Astrocyte (in vitro differentiated cells and primary cell): Measurements from ENCODE around the gene SND1. TPM values are rescaled to one million over a fixed set of nuclear protein-coding genes. Genes with fewer than 3 reads are reported as not detected.
A peak's percentile ranks its signal among the peaks of the same experiment; 100 is the strongest.

ENCODE experiments used
- DNase-seq: peaks from one replicate; pipeline ENCODE4 v3.0.0-alpha.2; 2010; ENCODE audit warnings: low read depth
- FAIRE-seq: peaks from 2 replicates; lab custom pipeline; 2011; peaks lifted over from hg19 to GRCh38; lab: Jason Lieb, UNC
- H2AFZ ChIP-seq: 2 replicates; pipeline ENCODE4 v1.6.0; 2012; ENCODE audit warnings: low read depth, low read length, inconsistent platforms
- H3K27ac ChIP-seq: 2 replicates; pipeline ENCODE4 v1.5.1; 2011; ENCODE audit warnings: low read depth, low read length, inconsistent platforms
- H3K27me3 ChIP-seq: 2 replicates; pipeline ENCODE4 v1.6.0; 2011; ENCODE audit warnings: low read length, inconsistent platforms; ENCODE audit not compliant: insufficient read depth
- H3K36me3 ChIP-seq: 2 replicates; pipeline ENCODE4 v1.5.1; 2011; ENCODE audit warnings: low read length, inconsistent platforms; ENCODE audit not compliant: insufficient read depth
- H3K4me1 ChIP-seq: 2 replicates; pipeline ENCODE4 v1.5.1; 2011; ENCODE audit warnings: low read length, inconsistent platforms; ENCODE audit not compliant: insufficient read depth
- H3K4me2 ChIP-seq: 2 replicates; pipeline ENCODE4 v1.6.0; 2012; ENCODE audit warnings: low read length, inconsistent platforms
- H3K4me3 ChIP-seq: 2 replicates; pipeline ENCODE4 v1.5.1; 2011; ENCODE audit warnings: low read depth, mild to moderate bottlenecking, low read length, inconsistent platforms; ENCODE audit not compliant: insufficient read depth
- H3K79me2 ChIP-seq: 2 replicates; pipeline ENCODE4 v1.6.0; 2012; ENCODE audit warnings: mild to moderate bottlenecking, low read length, inconsistent platforms; ENCODE audit not compliant: insufficient read depth
- H3K9ac ChIP-seq: 2 replicates; pipeline ENCODE4 v1.6.0; 2012; ENCODE audit warnings: mild to moderate bottlenecking, low read length, inconsistent platforms
- H3K9me3 ChIP-seq: 2 replicates; pipeline ENCODE4 v1.5.1; 2012; ENCODE audit warnings: low read depth, mild to moderate bottlenecking, low read length, inconsistent platforms; ENCODE audit not compliant: insufficient read depth
- H4K20me1 ChIP-seq: 2 replicates; pipeline ENCODE4 v1.6.0; 2012; ENCODE audit warnings: low read length, inconsistent platforms; ENCODE audit not compliant: insufficient read depth
- H3K27ac Mint-ChIP-seq: one replicate; pipeline ENCODE4 v1.8.0; 2021; ENCODE audit warnings: mild to moderate bottlenecking, mixed read lengths; ENCODE audit not compliant: unreplicated experiment
- H3K27me3 Mint-ChIP-seq: one replicate; pipeline ENCODE4 v1.8.0; 2021; ENCODE audit warnings: low read depth, mixed read lengths; ENCODE audit not compliant: unreplicated experiment
- H3K36me3 Mint-ChIP-seq: one replicate; pipeline ENCODE4 v1.8.0; 2021; ENCODE audit warnings: low read depth, mixed read lengths; ENCODE audit not compliant: unreplicated experiment
- H3K4me1 Mint-ChIP-seq: one replicate; pipeline ENCODE4 v1.8.0; 2021; ENCODE audit warnings: low read depth, mixed read lengths; ENCODE audit not compliant: unreplicated experiment
- H3K4me3 Mint-ChIP-seq: one replicate; pipeline ENCODE4 v1.8.0; 2021; ENCODE audit warnings: mild to moderate bottlenecking, moderate library complexity, mixed read lengths; ENCODE audit not compliant: unreplicated experiment
- H3K9me3 Mint-ChIP-seq: one replicate; pipeline ENCODE4 v1.8.0; 2021; ENCODE audit warnings: mild to moderate bottlenecking, mixed read lengths; ENCODE audit not compliant: unreplicated experiment
- CTCF ChIP-seq: IDR thresholded peaks from 2 replicates; pipeline ENCODE4 v1.5.1; 2011; ENCODE audit warnings: low read depth, mild to moderate bottlenecking, inconsistent platforms, low read length, moderate library complexity; ENCODE audit not compliant: insufficient read depth
- EZH2 ChIP-seq: IDR thresholded peaks from 2 replicates; pipeline ENCODE4 v1.6.1; 2012; ENCODE audit warnings: mild to moderate bottlenecking, low read length, inconsistent platforms; ENCODE audit not compliant: insufficient read depth
- total RNA-seq: library from RNA; stranded (reverse); gene quantifications from 2 replicates; pipeline ENCODE4 v1.2.1, GENCODE V29; 2021

Gene SND1
- total RNA-seq, 1 donor from 2014 or later, result 267 TPM

DNA sequence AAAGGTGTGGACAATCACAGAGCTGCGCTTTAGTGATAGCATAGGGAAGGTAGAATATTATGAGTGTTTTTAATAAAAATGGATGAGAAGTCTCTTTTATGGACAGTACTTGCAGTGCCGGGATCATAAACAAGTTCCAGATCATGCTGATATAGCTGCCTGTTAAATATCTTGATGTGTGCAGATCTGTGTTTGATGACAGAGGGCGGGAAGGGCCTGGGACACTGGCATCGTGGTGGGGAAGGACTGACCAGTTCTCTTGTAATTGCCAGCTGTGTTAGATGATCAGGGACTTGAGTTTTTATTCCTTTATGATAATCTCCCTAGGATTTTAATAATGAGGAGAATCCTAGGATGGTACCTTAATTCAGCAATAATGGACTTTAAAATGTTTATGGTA is 14.6 kb downstream of the SND1 start:
- H3K79me2 ChIP-seq, result peaks cover 100% of the 10 kb centered on the region
- H3K4me2 ChIP-seq, result peak overlapping the region; percentile 68
- peak overlapping the region; percentile 59 for H3K4me3 Mint-ChIP-seq
- peaks cover 30% of the 10 kb centered on the region for H3K4me1 ChIP-seq
- H4K20me1 ChIP-seq, result peaks cover 93% of the 10 kb centered on the region
- H3K27me3 Mint-ChIP-seq, result no peaks in the 10 kb centered on the region
- H3K9ac ChIP-seq, result peak overlapping the region; percentile 72
- FAIRE-seq, result no peak
- DNase-seq, result no peak
- no peaks in the 10 kb centered on the region for H3K36me3 ChIP-seq
- H3K27ac Mint-ChIP-seq, result peak overlapping the region; percentile 99
- H3K27ac ChIP-seq, result peak overlapping the region; percentile 90
- peaks cover 7% of the 10 kb centered on the region for H3K36me3 Mint-ChIP-seq
- H3K4me3 ChIP-seq, result no peak overlapping the region
- no peak overlapping the region for H2AFZ ChIP-seq
- no peaks in the 10 kb centered on the region for H3K27me3 ChIP-seq
- H3K9me3 Mint-ChIP-seq, result no peaks in the 10 kb centered on the region
- H3K9me3 ChIP-seq, result no peaks in the 10 kb centered on the region
- TF ChIP-seq CTCF, result no peak
- TF ChIP-seq EZH2, result no peak
- peaks cover 51% of the 10 kb centered on the region for H3K4me1 Mint-ChIP-seq

DNA sequence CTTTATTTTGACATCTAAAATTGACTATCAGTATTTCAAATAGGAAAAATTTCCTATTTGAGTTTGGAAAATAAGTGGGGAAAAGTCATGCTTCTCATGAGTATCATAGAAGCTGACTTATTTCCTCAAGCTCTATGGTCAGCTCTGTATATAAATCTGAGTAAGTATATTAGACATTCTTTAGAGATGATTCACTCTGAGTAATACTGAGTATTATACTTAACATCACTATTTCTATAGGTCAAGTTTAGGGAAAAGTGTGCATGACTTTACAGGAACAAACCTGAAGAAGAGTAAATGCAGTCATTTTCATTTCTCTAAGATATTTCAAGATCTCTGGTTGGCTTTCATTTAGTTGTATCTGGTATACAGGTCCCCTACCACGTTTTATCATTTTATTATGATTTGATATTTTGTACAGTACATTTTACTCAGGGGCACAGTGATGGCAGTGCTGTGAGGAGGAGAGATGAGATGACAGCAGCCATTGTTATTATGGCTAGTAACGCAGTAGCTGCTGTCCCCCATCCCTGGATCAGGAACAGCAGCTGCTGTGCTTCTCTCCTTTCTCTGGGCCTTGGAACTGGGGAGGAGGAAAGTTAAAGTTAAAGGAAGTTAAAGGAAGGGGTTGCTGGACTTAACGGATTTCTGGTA is 15.2 kb downstream of the SND1 start:
- Mint-ChIP-seq H3K4me1 (peaks cover 49% of the 10 kb centered on the region), H3K4me3 (peak overlapping the region; percentile 37), H3K36me3 (peaks cover 9% of the 10 kb centered on the region), H3K9me3 (no peaks in the 10 kb centered on the region), H3K27ac (peak overlapping the region; percentile 99), H3K27me3 (no peaks in the 10 kb centered on the region)
- no peaks in the 10 kb centered on the region for H3K9me3 ChIP-seq
- H3K27me3 ChIP-seq, result no peaks in the 10 kb centered on the region
- peak overlapping the region; percentile 90 for H3K27ac ChIP-seq
- peak overlapping the region; percentile 72 for H3K9ac ChIP-seq
- DNase-seq (peak; percentile 63), FAIRE-seq (peak; percentile 32)
- H3K4me3 ChIP-seq, result no peak overlapping the region
- TF ChIP-seq EZH2, result no peak
- no peak for TF ChIP-seq CTCF
- no peaks in the 10 kb centered on the region for H3K36me3 ChIP-seq
- no peak overlapping the region for H2AFZ ChIP-seq
- peaks cover 94% of the 10 kb centered on the region for H4K20me1 ChIP-seq
- H3K79me2 ChIP-seq, result peaks cover 100% of the 10 kb centered on the region
- H3K4me1 ChIP-seq, result peaks cover 30% of the 10 kb centered on the region
- H3K4me2 ChIP-seq, result peak overlapping the region; percentile 68
